ENCODE results near the gene BNIP5.

BNIP5 gene

DNA sequence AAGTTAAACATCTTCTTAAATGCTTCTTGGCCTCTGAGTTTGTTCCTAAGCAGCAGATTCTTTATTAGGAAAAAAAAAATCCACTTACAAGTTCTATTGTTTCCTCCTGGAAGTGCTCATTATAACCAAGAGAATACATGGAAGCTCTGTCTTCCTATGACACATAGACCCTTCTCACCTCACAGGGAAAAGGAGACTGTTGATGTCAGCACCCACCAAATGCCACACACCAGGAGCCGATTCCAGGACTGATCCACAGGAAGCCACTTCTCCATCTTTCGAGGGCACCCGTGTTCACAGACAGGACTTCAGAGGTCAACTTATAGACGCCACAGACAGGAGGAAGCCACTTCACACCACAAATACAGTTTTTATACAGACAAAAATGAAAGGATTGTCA lies 13.4 kb upstream of the BNIP5 start:
- no peak for TF ChIP-seq SUZ12 (IDR thresholded peaks at IDR 0.05; ENCODE audit: extremely low read depth, insufficient read depth, insufficient read length)
- TF ChIP-seq ZNF274 (IDR thresholded peaks at IDR 0.05; ENCODE audit: low read depth, low read length) = no peak
- TF ChIP-seq YY1 (IDR thresholded peaks at IDR 0.05; ENCODE audit: insufficient read depth, insufficient read length) = no peak
- no peak overlapping the region for H3K4me3 ChIP-seq (ENCODE audit: insufficient read length, low read depth)
- no peaks in the 10 kb centered on the region for H3K27me3 ChIP-seq (ENCODE audit: insufficient read depth, insufficient read length)
- no peak overlapping the region for H3K9ac ChIP-seq (ENCODE audit: insufficient read length, low read depth)
- DNase-seq (ENCODE audit: low read depth, low spot score) = no peak
- no peaks in the 10 kb centered on the region for H3K36me3 ChIP-seq (ENCODE audit: insufficient read depth, insufficient read length, low read length)
- H3K4me1 ChIP-seq (ENCODE audit: insufficient read depth, insufficient read length) = no peaks in the 10 kb centered on the region
- H3K9me3 ChIP-seq (ENCODE audit: insufficient read depth, low read length) = no peaks in the 10 kb centered on the region

DNA sequence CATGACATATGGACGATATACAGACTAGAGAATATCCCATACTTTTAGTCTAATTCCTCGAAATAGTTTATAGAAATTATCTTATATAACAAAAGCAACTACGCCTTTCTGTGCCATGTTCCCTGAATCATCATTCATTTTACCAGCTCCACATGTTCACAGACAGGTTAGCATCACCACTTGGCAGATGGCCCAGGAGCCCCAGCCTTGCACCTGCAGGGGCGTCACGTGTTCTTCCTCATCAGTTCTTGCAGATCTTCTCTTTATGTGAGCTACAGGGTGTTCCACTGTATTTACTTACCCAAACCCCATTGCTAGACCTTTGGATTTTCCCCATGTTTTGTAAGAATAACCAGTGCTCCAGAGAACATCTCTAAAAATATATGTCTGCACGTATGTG lies 12.6 kb upstream of the BNIP5 start:
- TF ChIP-seq YY1 (IDR thresholded peaks at IDR 0.05; ENCODE audit: insufficient read depth, insufficient read length) (no peak), ZNF274 (IDR thresholded peaks at IDR 0.05; ENCODE audit: low read depth, low read length) (no peak), SUZ12 (IDR thresholded peaks at IDR 0.05; ENCODE audit: extremely low read depth, insufficient read depth, insufficient read length) (no peak)
- Histone ChIP-seq H3K9ac (ENCODE audit: insufficient read length, low read depth) (no peak overlapping the region), H3K4me3 (ENCODE audit: insufficient read length, low read depth) (no peak overlapping the region), H3K36me3 (ENCODE audit: insufficient read depth, insufficient read length, low read length) (no peaks in the 10 kb centered on the region), H3K9me3 (ENCODE audit: insufficient read depth, low read length) (no peaks in the 10 kb centered on the region), H3K4me1 (ENCODE audit: insufficient read depth, insufficient read length) (no peaks in the 10 kb centered on the region), H3K27me3 (ENCODE audit: insufficient read depth, insufficient read length) (no peaks in the 10 kb centered on the region)
- DNase-seq (ENCODE audit: low read depth, low spot score) = no peak

DNA sequence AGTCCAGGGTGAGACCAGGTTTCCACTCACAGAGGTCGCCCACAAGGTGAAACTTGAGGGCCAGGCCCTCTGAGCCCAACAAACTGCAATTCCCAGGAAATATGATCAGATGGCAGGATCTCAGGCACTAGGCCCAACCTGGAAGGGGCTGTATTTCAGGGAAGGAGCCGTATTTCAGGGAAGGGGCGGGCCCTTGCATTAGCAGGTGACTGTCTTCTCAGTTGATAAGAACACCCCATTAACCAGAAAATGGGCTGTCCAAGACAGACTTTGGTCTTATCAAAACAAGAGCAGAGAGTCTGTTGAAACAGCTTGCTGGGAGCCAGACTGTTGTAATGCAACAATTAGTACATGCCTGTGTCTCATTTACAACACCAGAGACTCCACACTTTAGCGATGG lies 10.9 kb upstream of the BNIP5 start:
- H3K4me3 ChIP-seq (ENCODE audit: insufficient read length, low read depth) = no peak overlapping the region

DNA sequence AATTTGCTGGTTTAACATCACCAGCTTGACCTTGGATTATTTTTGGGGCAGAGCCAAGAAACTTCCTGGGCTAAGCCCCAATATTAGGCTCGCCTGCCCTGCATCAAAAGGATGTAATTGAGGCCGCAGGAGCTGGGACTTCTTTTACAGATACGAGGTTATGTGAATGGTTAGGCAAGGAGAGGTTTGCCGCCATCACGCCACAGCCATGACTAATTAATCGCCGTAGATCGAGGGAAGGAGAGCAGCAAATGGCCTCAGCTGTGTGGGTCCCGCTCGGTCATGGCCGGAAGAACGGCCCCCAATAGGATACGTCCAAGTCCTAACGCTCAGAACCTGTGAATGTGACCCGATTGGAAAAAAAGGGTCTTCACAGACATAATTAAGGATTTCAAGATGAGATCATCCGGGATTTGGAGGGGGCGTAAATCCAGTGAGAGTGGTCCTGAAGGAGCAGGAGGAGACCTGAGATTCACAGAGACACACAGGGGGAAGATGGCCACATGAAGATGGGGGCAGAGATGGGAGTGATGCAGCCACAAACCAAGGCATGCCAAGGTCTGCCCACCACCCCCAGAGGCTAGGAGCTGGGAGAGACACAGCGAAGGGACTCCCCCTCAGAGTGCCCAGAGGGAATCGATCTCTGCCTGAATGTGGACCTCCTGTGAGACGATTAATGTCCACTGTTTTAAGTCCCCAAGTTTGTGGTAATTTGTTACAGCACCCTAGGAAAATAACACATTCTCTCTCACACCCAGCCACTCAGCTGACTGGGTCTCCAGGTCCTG lies 10.0 kb upstream of the BNIP5 start:
- H3K4me1 ChIP-seq (ENCODE audit: insufficient read depth, insufficient read length) = no peaks in the 10 kb centered on the region
- no peak overlapping the region for H3K4me3 ChIP-seq (ENCODE audit: insufficient read length, low read depth)
- TF ChIP-seq SUZ12 (IDR thresholded peaks at IDR 0.05; ENCODE audit: extremely low read depth, insufficient read depth, insufficient read length) (no peak), YY1 (IDR thresholded peaks at IDR 0.05; ENCODE audit: insufficient read depth, insufficient read length) (no peak), ZNF274 (IDR thresholded peaks at IDR 0.05; ENCODE audit: low read depth, low read length) (no peak)
- no peak overlapping the region for H3K9ac ChIP-seq (ENCODE audit: insufficient read length, low read depth)
- H3K36me3 ChIP-seq (ENCODE audit: insufficient read depth, insufficient read length, low read length) = no peaks in the 10 kb centered on the region
- H3K27me3 ChIP-seq (ENCODE audit: insufficient read depth, insufficient read length) = no peaks in the 10 kb centered on the region
- no peaks in the 10 kb centered on the region for H3K9me3 ChIP-seq (ENCODE audit: insufficient read depth, low read length)
- no peak for DNase-seq (ENCODE audit: low read depth, low spot score)

More for the DNA sequence above, 10.9 kb upstream of the BNIP5 start:
- DNase-seq (ENCODE audit: low read depth, low spot score) = no peak
- Histone ChIP-seq H3K27me3 (ENCODE audit: insufficient read depth, insufficient read length) (no peaks in the 10 kb centered on the region), H3K4me1 (ENCODE audit: insufficient read depth, insufficient read length) (no peaks in the 10 kb centered on the region), H3K9me3 (ENCODE audit: insufficient read depth, low read length) (no peaks in the 10 kb centered on the region), H3K36me3 (ENCODE audit: insufficient read depth, insufficient read length, low read length) (no peaks in the 10 kb centered on the region), H3K9ac (ENCODE audit: insufficient read length, low read depth) (no peak overlapping the region)
- TF ChIP-seq YY1 (IDR thresholded peaks at IDR 0.05; ENCODE audit: insufficient read depth, insufficient read length) (no peak), ZNF274 (IDR thresholded peaks at IDR 0.05; ENCODE audit: low read depth, low read length) (no peak), SUZ12 (IDR thresholded peaks at IDR 0.05; ENCODE audit: extremely low read depth, insufficient read depth, insufficient read length) (no peak)

DNA sequence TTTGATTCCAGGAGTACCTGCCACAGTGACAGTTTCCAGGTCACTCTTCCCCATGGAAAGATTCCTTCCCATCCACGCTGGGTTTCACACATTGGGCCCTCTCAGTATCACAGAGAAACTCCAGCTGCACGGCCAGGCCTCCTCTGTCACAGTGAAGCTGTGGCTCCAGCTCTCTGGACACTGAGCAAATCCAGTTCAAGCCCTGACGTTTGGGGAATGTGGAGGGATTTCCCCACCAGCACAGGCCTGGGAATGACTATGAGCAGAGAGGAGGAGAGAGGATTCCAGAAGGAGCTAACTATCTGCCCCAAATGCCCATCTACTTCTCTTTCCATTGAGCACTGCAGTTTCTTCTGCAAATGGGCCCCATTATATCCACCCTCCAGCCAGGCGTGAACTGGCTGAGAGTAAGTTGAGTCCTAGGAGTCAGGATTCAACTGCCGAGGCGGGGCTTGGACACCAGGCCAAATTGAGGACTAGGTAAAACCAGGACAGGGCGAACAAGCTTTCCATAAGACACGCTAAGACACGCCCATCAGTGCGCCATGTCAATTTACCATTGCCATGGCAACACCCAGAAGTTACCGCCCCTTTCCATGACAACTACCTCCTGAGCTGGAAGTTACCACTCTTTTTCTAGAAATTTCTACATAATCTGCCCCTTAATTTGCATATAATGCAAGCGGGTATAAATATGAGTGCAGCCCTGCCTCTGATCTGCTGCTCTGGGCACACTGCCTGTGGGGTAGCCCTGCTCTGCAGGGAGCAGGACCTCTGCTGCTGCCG lies 9.2 kb upstream of the BNIP5 start:
- H3K27me3 ChIP-seq (ENCODE audit: insufficient read depth, insufficient read length) = no peaks in the 10 kb centered on the region
- no peak for DNase-seq (ENCODE audit: low read depth, low spot score)
- TF ChIP-seq ZNF274 (IDR thresholded peaks at IDR 0.05; ENCODE audit: low read depth, low read length) = no peak
- no peak for TF ChIP-seq YY1 (IDR thresholded peaks at IDR 0.05; ENCODE audit: insufficient read depth, insufficient read length)
- TF ChIP-seq SUZ12 (IDR thresholded peaks at IDR 0.05; ENCODE audit: extremely low read depth, insufficient read depth, insufficient read length) = no peak
- no peaks in the 10 kb centered on the region for H3K36me3 ChIP-seq (ENCODE audit: insufficient read depth, insufficient read length, low read length)
- no peaks in the 10 kb centered on the region for H3K9me3 ChIP-seq (ENCODE audit: insufficient read depth, low read length)
- H3K4me1 ChIP-seq (ENCODE audit: insufficient read depth, insufficient read length) = no peaks in the 10 kb centered on the region
- H3K9ac ChIP-seq (ENCODE audit: insufficient read length, low read depth) = no peak overlapping the region
- no peak overlapping the region for H3K4me3 ChIP-seq (ENCODE audit: insufficient read length, low read depth)

DNA sequence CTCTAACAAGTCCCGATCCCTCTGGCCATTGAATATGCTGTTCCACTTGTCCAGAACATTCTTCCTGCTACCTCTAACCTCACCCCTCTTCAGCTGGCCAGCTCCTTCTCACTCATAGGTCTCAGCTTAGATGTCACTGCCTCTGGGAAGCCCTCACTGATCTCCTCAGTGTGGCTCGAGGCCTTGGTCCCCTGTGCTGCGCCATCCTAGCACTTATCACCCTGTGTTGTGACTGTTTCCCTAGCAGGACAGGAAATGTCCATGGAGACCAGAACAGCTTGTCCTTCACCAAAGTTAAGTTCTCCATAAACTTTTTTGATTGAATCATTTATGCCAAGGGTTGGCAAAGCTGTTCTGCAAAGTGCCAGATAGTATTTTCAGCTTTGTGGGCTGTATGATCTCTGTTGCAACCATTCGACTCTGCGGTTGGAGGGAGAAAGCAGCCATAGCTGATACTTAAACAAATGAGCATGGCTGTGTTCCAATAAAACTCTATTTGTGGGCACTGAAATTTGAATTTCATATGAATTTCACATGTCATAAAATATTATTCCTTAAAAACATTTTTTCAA lies 6.5 kb upstream of the BNIP5 start:
- Histone ChIP-seq H3K9me3 (ENCODE audit: insufficient read depth, low read length) (no peaks in the 10 kb centered on the region), H3K36me3 (ENCODE audit: insufficient read depth, insufficient read length, low read length) (no peaks in the 10 kb centered on the region), H3K27me3 (ENCODE audit: insufficient read depth, insufficient read length) (peaks cover 13% of the 10 kb centered on the region), H3K4me1 (ENCODE audit: insufficient read depth, insufficient read length) (no peaks in the 10 kb centered on the region), H3K9ac (ENCODE audit: insufficient read length, low read depth) (no peak overlapping the region), H3K4me3 (ENCODE audit: insufficient read length, low read depth) (no peak overlapping the region)
- TF ChIP-seq ZNF274 (IDR thresholded peaks at IDR 0.05; ENCODE audit: low read depth, low read length) = no peak
- no peak for TF ChIP-seq YY1 (IDR thresholded peaks at IDR 0.05; ENCODE audit: insufficient read depth, insufficient read length)
- TF ChIP-seq SUZ12 (IDR thresholded peaks at IDR 0.05; ENCODE audit: extremely low read depth, insufficient read depth, insufficient read length) = no peak
- DNase-seq (ENCODE audit: low read depth, low spot score) = no peak
